CD1c-positive myeloid dendritic cell (primary cell): ENCODE results near the gene SESN2.

Experiments
- DNase-seq: peaks from one replicate; pipeline ENCODE4 v3.0.0-alpha.2; 2016; ENCODE audit errors: extremely low spot score

SESN2 gene, protein sequence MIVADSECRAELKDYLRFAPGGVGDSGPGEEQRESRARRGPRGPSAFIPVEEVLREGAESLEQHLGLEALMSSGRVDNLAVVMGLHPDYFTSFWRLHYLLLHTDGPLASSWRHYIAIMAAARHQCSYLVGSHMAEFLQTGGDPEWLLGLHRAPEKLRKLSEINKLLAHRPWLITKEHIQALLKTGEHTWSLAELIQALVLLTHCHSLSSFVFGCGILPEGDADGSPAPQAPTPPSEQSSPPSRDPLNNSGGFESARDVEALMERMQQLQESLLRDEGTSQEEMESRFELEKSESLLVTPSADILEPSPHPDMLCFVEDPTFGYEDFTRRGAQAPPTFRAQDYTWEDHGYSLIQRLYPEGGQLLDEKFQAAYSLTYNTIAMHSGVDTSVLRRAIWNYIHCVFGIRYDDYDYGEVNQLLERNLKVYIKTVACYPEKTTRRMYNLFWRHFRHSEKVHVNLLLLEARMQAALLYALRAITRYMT

GRCh38 chr1:28259252-28259933 lies at the start of gene SESN2:
SESN2 (plus strand) TSS chr1:28259518; CDS start chr1:28259848, 330 bp downstream.
- DNase-seq, result peak; percentile 100

- no peak for DNase-seq
Measured at GRCh38 chr1:28209700-28210099, 49.6 kb upstream of the SESN2 start.

- DNase-seq, result no peak
Measured at GRCh38 chr1:28213315-28213714, 46.0 kb upstream of the SESN2 start.

GRCh38 chr1:28229089-28229488 lies 30.2 kb upstream of the SESN2 start:
- no peak for DNase-seq

GRCh38 chr1:28229996-28230395 lies 29.3 kb upstream of the SESN2 start:
- DNase-seq, result no peak

- peak; percentile 96 for DNase-seq
Measured at GRCh38 chr1:28232558-28233263, 26.6 kb upstream of the SESN2 start, which contains the start of gene DNAJC8. DNAJC8 (minus strand) TSS chr1:28233029; CDS start chr1:28232998, 31 bp downstream.

DNA sequence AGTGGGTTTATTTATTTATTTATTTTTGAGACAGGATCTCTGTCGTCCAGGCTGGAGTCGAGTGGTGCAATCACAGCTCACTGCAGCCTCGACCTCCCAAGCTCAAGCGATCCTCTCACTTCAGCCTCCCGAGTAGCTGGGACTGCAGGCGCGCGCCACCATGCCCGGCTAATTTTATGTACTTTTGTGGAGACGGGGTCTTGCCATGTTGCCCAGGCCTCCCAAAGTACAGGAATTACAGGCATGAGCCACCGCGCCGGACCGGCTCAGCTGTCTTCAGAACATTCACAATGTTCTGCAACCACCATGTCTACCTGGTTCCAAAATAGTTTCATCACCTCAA lies 26.1 kb upstream of the SESN2 start:
- DNase-seq, result no peak

DNA sequence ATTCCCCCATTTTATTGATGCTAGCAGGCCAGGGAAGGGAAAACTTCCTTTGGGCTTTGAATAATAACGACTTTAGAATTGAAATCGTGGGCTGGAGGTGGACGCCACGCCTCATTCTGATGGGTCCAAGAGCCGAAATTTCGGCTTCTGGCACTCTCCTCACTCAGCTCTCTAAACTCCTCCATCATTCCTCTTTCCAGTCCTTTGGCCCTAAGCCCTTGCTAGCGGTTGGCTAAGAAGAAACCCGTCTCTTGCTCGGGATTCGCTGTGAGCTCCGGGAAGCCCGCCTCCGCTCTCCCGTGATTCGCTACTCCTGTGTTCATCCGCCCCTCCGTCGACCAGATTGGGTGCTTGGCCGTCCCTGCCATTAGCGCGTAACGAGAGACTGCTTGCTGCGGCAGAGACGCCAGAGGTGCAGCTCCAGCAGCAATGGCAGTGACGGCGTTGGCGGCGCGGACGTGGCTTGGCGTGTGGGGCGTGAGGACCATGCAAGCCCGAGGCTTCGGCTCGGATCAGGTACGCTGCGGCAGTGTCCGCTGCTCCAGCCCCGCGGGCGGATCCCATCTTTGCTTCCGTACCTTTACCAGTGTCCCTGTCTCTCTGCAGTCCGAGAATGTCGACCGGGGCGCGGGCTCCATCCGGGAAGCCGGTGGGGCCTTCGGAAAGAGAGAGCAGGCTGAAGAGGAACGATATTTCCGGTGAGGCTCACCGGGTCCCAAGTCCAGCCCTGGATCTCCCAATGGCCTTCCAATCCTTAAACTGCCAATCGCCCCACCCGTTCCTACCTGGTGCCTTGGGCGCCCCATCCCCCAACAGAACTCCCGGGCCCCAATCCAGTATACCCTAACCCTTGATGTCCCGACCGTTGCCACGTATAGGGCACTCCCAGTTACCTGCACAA lies 23.3 kb upstream of the SESN2 start, which contains the start of gene ATP5IF1:
Gene ATP5IF1 (plus strand): TSS at position 370 of the 901 bp plus-strand sequence. CDS start 60 bp downstream, at position 430.
- DNase-seq, result peak; percentile 98

DNA sequence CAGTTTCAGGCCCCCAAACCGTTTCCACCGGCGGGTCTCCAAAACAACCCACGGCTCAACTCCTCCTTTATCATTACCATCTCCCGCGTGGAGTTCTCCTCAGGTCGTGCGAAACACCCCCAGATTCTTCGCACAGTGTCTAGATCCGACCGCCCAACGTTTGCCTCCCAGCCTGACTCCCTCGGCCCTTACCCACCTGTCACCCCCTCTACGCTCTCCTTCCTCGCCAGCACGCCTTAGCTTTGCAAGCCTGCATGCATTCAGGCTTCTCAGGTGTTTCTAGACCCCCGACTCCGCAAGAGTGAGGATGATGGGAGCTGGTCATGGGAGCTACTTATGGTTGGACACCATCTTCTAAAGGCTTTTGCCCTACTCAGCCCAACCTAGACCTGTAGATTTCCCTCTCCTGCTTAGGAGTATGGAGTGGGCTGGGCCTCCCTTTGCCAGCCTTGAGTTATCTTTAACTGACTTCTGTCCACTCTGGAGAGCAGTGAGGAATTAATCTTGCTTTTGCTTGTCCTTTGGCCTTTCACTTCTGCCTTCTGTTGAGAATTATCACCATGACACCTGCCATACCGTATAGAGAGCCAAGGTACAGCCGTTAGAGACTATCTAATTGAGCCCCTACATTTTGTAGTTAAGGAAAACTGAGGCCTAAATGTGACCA lies 22.5 kb upstream of the SESN2 start:
- DNase-seq, result no peak

DNA sequence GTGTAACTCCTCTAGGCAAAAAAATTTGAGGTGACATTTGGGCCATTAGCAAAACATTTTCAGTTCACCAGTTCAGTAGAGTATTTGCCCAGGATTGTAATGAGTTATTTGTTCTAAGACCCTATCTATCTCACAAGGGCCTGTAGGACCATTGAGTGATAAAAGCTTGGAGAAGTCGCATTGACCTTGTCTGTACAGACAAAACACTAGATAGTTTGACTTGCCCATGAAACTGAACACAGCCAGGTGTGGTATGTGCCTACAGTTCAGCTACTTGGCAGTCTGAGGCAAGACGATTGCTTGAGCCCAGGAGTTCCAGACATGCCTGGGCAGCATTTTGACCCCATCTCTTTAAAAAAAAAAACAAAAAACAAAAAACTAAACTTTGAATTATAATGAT lies 20.3 kb upstream of the SESN2 start:
- no peak for DNase-seq

- no peak for DNase-seq
Measured at GRCh38 chr1:28240024-28240423, 19.3 kb upstream of the SESN2 start.

DNA sequence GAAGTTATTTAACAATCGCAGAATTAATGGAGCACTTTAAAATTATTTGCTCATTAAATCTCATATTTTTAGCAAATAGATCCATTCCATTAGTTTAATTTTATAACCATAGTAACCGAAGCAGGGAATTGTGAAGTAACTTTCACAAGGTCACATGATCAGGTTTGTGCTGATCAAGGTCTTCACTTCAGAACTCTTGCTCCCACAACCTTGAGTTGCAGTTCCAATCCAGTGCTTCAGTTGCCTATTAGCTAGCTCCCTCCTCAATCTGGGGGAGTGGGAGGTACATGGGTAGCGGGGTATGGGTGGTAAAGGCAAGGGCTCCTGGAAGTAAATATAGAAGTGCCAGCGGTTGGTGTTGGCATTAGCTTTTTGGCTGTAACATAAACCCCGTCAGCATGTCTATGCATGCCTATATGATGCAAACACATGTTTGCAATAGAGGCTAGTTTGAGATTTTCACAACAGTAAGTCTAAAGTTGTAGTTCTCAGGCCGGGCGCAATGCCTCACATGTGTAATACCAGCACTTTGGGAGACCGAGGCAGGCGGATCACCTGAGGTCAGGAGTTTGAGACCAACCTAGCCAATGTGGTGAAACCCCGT lies 17.6 kb upstream of the SESN2 start:
- no peak for DNase-seq

GRCh38 chr1:28243685-28244311 lies 15.5 kb upstream of the SESN2 start:
- DNase-seq, result no peak

- peak; percentile 34 for DNase-seq
Measured at GRCh38 chr1:28244549-28245251, 14.6 kb upstream of the SESN2 start.

DNA sequence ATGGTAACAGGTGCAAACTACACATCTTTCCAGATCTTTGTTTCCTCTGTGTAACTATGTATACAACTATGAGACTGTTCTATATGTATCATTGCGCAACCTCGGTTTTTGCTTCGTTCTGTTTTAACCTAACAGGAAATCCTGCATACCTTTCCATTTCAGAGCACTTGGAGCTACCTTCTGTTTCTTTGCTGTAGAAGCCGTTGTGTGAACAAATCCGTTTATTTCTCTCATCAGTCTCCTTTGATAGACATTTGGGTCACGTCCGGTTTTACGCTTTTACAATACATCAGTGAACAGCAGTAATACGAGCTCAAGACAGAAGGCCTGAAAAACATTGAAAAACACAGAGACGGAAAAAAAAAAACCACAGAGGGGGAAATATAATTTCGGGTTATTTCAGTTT lies 12.9 kb upstream of the SESN2 start:
- DNase-seq, result peak; percentile 72

GRCh38 chr1:28247612-28248272 lies 11.6 kb upstream of the SESN2 start:
- DNase-seq, result no peak

GRCh38 chr1:28248273-28249012 lies 10.9 kb upstream of the SESN2 start:
- DNase-seq, result peak; percentile 85
